OCI-LY3 (cell line): ENCODE measurements around the gene CYP8B1.

Source experiments
- CTCF ChIP-seq: fragments of 200-600, 300-600 bp; sonication (generic); IDR thresholded peaks from 2 replicates; pipeline ENCODE4 v1.5.1; 2014; ENCODE audit warnings: antibody characterized with exemption, low read length, low read depth
- EZH2phosphoT487 ChIP-seq: fragments of 200-600 bp; shearing (Covaris generic); IDR thresholded peaks from 2 replicates; pipeline ENCODE4 v1.6.1; 2018; ENCODE audit warnings: antibody characterized with exemption, mixed run types, low read depth

- TF ChIP-seq CTCF, result no peak
- TF ChIP-seq EZH2phosphoT487, result no peak
Observed at GRCh38 chr3:42844815-42845214, 30.9 kb downstream of the CYP8B1 start.
